Skin of body (tissue), 2 donors: ENCODE results near the gene NRIP1. TPM values are rescaled to one million over a fixed set of nuclear protein-coding genes. Genes with fewer than 3 reads are reported as not detected.

Experiments
- DNase-seq: peaks from one replicate; lab custom pipeline; 2025; lab: John Stamatoyannopoulos, UW
- total RNA-seq: library from RNA; depleted of rRNA; stranded (reverse); fragments of >200 nt; gene quantifications from one replicate; pipeline ENCODE4 v1.2.3, GENCODE V29; 2014

The NRIP1 gene
- total RNA-seq, 1 donor from 2014 or later: 41.2 TPM

DNA sequence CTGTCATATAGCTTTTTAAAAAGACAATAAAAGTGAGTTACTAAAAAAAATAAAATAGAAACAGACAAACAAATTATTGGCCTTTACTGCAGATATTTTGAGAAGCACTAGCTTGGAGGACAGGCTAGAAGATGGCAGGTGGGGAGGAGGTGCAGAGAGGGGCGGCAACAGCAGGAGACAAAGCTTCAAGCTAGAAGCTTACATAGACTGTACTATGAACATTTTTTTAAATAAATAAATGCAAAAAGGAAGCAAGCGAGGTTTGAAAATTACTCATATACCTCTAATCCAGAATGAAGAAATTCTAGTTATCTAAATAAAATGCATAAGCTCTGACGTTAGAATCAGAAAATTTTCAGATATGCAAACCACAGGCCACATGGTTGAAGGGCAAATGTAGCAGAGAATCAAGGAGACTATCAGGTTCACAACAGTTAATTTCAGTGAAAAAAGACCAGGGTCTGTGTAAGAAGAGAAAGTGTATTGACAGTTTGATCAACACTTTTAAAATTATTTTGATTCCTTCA, 54.9 kb downstream of the NRIP1 start:
- no peak for DNase-seq

- DNase-seq: no peak
Observed at GRCh38 chr21:15007716-15008296, 57.0 kb downstream of the NRIP1 start.

DNA sequence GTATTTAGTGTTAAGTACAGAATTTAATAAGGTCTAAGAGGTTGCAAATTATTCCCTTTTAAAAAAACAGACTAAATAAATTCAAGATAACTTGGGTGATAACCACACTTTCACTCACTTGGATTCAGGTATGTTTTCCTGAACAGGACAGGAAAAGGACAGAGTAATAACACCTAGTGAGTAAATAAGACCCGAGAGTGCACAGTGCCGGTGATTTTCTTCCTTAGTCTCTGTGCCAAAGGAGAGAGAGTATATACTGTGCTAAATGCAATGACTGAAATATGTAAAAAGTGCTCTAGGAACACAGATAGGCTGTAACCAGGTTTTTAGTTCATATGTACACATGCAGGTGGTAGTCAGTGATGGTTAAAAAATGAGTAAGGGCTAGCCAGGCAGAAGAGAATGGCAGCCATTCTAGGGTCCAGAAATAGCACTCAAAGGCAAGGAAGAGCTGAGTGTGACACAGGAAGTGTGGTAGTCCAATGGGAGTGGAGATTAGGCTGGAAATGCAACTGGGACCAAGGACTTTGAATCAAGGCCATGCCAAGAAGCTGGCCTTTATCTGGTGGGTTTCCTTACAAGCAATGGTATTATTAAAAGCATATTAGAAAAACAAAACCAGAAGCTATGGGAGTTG, 58.1 kb downstream of the NRIP1 start:
- DNase-seq: no peak

DNA sequence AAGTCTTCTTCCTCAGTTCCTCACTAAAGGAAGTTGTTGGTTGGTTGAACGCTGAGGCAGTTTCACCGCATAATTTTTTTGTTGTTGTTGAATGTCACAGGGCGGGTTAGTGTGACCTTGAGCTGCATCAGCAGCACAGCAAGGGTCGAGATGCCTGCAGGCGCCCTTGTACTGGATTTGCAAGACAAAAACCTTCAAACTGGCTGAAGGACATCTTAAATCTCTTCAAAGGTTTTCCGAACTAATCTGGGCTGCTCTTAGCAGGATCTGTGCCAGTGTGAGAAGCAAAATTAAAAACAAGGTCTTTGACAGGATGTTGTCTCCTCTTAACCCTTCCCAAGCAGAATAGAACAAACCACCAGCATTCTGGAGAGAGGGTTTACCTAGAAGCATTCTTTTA, 59.4 kb downstream of the NRIP1 start:
- DNase-seq: no peak

DNA sequence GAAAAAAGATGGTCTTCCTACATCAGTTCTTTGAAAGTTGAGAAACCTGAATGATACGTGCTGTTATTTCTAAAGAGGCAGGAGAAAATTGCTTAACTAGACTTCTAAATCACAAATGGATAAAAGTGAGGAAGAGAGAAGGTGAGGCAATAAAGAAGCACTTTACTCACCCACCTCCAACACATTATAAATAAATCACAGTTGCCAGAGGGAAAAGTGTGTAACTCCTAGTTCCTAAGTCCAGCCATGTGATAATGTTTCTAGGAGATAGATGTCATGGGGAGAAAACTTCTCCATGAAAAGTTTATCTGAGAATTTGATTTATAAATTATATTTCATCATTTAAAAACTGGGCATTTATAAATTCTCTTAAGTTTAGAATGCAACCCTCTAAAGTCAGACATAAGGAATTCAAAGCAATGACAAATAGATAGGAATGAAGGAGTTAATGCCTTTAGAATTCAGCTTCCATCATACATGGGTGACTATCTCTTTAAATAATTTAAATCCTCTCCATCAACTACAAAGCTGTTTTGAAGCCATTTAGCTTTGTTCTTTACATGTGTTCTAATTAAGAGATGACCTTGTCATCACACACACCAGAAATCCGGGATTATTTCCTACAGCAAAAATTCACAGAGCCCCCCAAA, 60.0 kb downstream of the NRIP1 start:
- no peak for DNase-seq

DNA sequence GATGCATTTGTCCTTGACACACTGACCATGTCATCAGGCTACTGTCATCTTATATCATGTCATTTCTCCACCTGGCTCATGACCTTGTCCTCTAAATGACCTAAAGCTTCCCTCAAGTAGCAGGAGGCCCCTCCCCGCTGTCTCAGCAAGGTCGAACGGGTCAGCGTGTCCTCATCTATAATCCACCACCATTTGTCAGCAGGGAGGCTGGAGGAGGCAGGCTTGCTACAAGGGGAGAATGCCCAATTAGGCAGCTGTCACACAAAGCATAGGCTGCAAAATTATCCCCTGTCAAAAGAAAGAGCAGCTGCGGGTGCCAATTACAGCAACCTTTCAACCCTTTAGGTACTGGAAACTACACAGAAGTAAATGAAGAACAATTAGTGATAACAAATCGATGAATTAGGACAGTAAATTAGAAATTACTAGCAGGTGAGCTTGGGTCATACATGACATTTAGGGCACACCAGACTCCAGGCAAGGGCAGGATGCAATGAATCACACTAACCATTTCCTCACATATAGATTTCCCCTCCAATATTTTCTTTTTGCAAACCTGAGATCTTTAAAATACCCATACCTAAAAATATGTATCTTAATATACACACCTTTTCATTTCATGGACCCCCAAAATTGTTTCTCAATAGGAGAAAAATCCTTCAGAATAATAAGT, 61.2 kb downstream of the NRIP1 start:
- DNase-seq: no peak

DNA sequence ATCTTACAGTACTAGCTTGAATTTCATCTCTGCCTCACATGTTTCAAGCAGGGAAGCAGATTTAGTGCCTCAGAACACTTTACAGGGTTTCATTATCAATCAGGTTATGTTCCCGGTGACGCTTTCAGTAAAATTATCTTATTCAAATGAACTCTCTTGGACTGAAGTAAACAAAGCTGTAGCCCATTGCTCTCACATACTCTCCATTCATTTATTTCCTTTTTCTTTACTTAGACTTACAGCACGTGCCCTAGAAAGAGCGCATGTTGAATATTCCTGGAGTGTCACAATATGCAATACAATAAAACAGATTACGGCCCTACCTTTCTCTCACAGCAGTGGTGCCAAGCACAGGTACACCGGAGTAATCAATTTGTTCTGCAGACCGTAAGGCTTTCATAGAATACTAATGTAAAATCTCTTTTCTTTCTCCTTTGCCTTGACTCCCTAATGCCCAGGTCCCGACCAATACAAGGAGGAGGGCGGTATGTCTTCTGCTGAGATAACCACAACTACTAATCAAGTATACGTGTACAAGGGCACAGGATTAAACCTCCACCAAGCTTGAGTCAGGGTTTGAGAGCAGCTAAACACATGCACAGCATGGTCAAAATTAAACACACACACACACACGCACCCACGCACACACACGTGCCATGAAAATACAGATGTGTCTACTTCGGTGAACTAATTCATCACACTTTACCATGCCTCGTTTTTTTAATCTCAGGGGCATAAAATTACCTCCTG, 62.8 kb downstream of the NRIP1 start:
- DNase-seq: no peak

- DNase-seq: no peak
Observed at GRCh38 chr21:15001113-15001512, 63.7 kb downstream of the NRIP1 start.

GRCh38 chr21:15000081-15000480, 64.7 kb downstream of the NRIP1 start:
- DNase-seq: no peak

- no peak for DNase-seq
Observed at GRCh38 chr21:14998784-14999183, 66.0 kb downstream of the NRIP1 start.

DNA sequence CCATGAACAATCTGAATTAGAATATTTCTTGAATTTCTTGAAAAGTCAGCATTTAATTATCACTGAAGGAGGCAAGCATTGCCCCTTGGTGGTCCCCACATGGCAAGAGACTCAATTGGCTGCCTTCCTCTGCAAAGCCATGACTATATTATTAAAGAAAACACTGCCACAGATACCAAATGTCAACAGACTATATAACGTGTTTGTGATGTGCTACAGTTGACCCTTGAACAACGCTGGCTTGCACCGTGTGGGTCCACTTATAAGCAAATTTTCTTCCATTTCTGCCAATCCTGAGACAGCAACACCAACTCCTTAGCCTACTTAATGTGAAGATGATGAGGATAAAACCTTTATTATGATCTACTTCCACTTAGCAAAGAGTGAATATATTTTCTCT, 66.5 kb downstream of the NRIP1 start:
- DNase-seq: no peak

DNA sequence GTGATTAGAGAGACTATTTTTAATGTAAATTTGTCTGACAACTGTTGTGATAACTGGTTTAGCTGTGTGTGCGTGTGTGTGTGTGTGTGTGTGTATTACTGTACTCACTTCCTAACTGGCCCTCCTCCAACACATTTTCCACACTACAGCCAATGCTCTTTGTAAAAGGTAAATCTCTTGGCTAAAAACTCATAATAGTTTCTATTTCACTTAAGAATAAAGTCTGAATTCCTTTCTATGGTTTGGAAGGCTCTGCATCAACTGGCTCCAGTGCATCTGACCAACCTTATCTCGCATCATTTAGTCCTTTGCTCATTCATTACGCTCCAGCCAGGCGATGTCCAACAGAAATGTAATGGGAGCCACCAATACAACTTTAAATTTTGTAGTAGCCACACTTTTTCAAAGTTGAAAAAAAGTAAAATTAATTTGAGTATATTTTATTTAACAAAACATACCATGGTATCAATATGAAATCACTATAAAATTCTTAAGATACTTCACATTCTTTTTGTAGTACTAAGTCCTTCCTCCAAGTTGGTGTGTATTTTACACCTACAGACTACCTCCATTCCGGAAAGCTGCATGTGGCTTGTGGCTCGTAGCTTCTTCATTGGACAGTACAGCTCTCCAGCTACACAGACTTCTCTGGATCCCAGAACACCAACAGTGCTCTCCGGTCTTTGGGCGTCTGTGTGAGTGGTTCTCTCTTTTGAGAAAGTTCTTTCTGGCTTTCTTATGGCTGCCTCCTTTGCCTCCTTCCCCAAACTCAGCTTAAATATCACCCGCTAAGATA, 68.9 kb downstream of the NRIP1 start:
- DNase-seq: no peak

GRCh38 chr21:14995226-14995625, 69.6 kb downstream of the NRIP1 start:
- no peak for DNase-seq

GRCh38 chr21:14993115-14993514, 71.7 kb downstream of the NRIP1 start:
- DNase-seq: no peak

DNA sequence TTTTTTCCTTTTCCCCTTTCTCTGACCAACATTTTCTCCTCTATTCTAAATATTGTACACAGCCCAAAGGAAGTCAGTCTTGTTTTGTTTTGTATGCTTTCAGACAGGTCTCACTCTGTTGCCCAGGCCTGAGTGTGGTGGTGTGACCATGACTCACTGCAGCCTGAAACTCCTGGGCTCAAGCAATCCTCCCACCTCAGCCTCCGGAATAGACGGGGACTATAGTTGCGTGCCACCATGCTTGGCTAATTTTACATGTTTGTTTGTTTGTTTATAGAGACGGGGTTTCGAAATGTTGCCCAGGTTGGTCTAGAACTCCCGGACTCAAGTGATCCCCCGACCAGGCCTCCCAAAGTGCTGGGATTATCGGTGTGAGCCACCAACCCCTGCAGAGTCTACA, 72.8 kb downstream of the NRIP1 start:
- no peak for DNase-seq

GRCh38 chr21:14989359-14989758, 75.4 kb downstream of the NRIP1 start:
- no peak for DNase-seq

GRCh38 chr21:14988760-14989159, 76.0 kb downstream of the NRIP1 start:
- no peak for DNase-seq

DNA sequence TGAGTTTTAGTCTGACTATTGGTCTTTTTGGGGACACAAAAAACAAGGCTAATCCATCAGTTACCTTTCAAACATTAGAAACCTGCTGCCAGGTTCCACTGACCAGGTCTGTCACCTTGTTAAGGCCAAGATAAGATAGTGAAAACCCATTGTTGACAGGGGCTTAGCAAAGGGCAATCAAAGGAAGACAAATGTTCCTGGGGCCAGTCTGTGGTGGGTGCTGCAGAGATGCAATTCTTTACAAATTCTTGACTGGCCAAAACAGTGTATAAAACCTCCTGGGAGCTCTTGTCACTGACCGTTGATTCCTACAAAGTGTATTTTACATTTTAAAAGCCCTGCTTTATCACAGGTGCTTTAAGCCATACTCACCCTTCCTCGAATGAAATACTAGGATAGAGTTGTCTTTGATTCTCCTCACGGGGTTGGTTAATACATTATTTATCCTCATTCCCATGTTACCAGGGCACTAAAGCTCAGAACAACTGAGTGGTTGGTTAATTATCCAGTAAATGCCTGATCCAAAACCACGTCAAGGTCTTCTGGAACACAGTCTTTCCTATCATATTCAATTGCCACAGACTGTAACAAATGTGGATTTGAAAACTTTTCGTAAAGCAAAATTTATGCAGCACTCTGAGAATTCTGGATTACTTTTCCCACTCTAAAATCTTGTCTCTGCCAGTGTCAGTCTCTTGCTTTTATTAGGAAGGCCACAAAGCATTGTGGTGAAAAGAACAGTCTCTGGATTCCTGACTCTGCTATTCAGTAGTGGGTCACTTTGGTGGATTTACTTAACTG, 77.2 kb downstream of the NRIP1 start:
- DNase-seq: no peak

GRCh38 chr21:14985306-14985705, 79.5 kb downstream of the NRIP1 start:
- no peak for DNase-seq

GRCh38 chr21:14982336-14982735, 82.5 kb downstream of the NRIP1 start:
- DNase-seq: no peak
